GM23248 (cell line): ENCODE measurements around the gene DIABLO. TPM values are rescaled to one million over a fixed set of nuclear protein-coding genes. Genes with fewer than 3 reads are reported as not detected.

Experiments
- DNase-seq: peaks from one replicate; pipeline ENCODE4 v3.0.0-alpha.2; 2015
- H2AFZ ChIP-seq: fragments of 200-600 bp; sonication (generic); 2 replicates; pipeline ENCODE4 v1.6.1; 2016; ENCODE audit warnings: antibody characterized with exemption
- H3F3A ChIP-seq: fragments of 200-600 bp; sonication (generic); 2 replicates; pipeline ENCODE4 v1.6.1; 2016; ENCODE audit warnings: mild to moderate bottlenecking, antibody characterized with exemption, mixed run types; ENCODE audit not compliant: insufficient read depth
- H3K27ac ChIP-seq: fragments of 200-600 bp; sonication (generic); 2 replicates; pipeline ENCODE4 v1.5.1; 2016; ENCODE audit warnings: mild to moderate bottlenecking
- H3K27me3 ChIP-seq: fragments of 200-600 bp; sonication (generic); replicated peaks from 2 replicates; pipeline ENCODE4 v1.6.1; 2016; ENCODE audit warnings: mild to moderate bottlenecking; ENCODE audit not compliant: insufficient read depth
- H3K36me3 ChIP-seq: fragments of 200-600 bp; sonication (generic); 2 replicates; pipeline ENCODE4 v1.6.1; 2016; ENCODE audit warnings: low read depth, mild to moderate bottlenecking
- H3K4me1 ChIP-seq: fragments of 200-600 bp; sonication (generic); 2 replicates; pipeline ENCODE4 v1.6.1; 2016; ENCODE audit warnings: mild to moderate bottlenecking; ENCODE audit not compliant: insufficient read depth
- H3K4me2 ChIP-seq: fragments of 200-600 bp; sonication (generic); one replicate; pipeline ENCODE4 v1.6.1; 2016; ENCODE audit warnings: mild to moderate bottlenecking; ENCODE audit not compliant: unreplicated experiment
- H3K4me3 ChIP-seq: fragments of 200-600 bp; sonication (generic); 2 replicates; pipeline ENCODE4 v1.5.1; 2016; ENCODE audit warnings: mild to moderate bottlenecking
- H3K79me2 ChIP-seq: fragments of 200-600 bp; sonication (generic); 2 replicates; pipeline ENCODE4 v1.6.1; 2016; ENCODE audit warnings: mild to moderate bottlenecking; ENCODE audit not compliant: insufficient read depth
- H3K9ac ChIP-seq: fragments of 200-600 bp; sonication (generic); 2 replicates; pipeline ENCODE4 v1.6.1; 2016; ENCODE audit warnings: mild to moderate bottlenecking
- H3K9me2 ChIP-seq: fragments of 200-600 bp; sonication (generic); 2 replicates; pipeline ENCODE4 v1.6.1; 2016; ENCODE audit warnings: mixed run types, mild to moderate bottlenecking, moderate library complexity; ENCODE audit not compliant: insufficient read depth
- H3K9me3 ChIP-seq: fragments of 200-600 bp; sonication (generic); one replicate; pipeline ENCODE4 v1.6.1; 2017; ENCODE audit warnings: low read depth
- H4K20me1 ChIP-seq: fragments of 200-600 bp; sonication (generic); 2 replicates; pipeline ENCODE4 v1.6.0; 2016; ENCODE audit not compliant: insufficient read depth
- EZH2 ChIP-seq: fragments of 200-600 bp; sonication (generic); IDR thresholded peaks from 2 replicates; pipeline ENCODE4 v1.6.1; 2018; ENCODE audit warnings: antibody characterized with exemption, mild to moderate bottlenecking; ENCODE audit not compliant: insufficient read depth, poor library complexity, severe bottlenecking
- EZH2phosphoT487 ChIP-seq: fragments of 200-600 bp; sonication (generic); IDR thresholded peaks from 2 replicates; pipeline ENCODE4 v1.6.1; 2018; ENCODE audit warnings: antibody characterized with exemption, moderate library complexity, mild to moderate bottlenecking, low read depth; ENCODE audit not compliant: insufficient read depth
- WGBS, 2 experiments: methylation state at CpG; one replicate each; pipeline ENCODE4 v1.1.6; 2015 to 2017; ENCODE audit warnings: low lambda C conversion rate in 2 of 2, low coverage in 1 of 2; ENCODE audit errors: missing lambda C conversion rate in 2 of 2; 5-methylcytosine and 5-hydroxymethylcytosine counted together
- in situ Hi-C: fragments of 300-500 bp; cut with MboI; formaldehyde crosslinking; loops from 2 replicates; pipeline ENCODE4 v1.15.0; 2020
- polyA plus RNA-seq: library from polyadenylated mRNA; unstranded; fragments of >200 nt; fragmentation: Nextera tagmentation; extraction: Ambion mirVana; gene quantifications from 2 replicates; pipeline ENCODE4 v1.2.1, GENCODE V29; 2016
- total RNA-seq: library from RNA; depleted of rRNA; stranded (reverse); fragments of >200 nt; shearing (Covaris generic); gene quantifications from 2 replicates; pipeline ENCODE4 v1.2.3, GENCODE V29; 2014

DIABLO gene
- total and polyA plus RNA-seq, 2 experiments from 2014 or later: 50.6 to 67.6 TPM

DNA sequence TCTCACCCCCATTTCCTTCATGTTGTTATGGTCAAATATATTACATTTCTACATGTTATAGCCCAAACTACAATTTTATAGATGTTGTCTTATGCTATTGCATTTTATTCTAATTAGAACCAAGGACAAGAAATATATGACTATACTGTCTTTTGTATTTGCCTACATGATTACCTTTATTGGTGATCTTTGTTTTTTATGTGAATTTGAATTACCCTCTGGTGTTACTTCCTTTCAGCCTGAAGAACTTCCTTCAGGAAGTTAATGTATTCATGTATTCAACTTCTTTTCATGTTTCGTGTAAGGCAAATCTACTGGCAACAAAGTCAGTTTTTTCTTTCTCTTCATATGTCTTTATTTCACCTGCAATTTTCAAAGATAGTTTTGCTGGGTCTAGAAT is 31.0 kb downstream of the DIABLO start:
- no peaks in the 10 kb centered on the region for H3K9me3 ChIP-seq
- in situ Hi-C loops: no loop called here

DNA sequence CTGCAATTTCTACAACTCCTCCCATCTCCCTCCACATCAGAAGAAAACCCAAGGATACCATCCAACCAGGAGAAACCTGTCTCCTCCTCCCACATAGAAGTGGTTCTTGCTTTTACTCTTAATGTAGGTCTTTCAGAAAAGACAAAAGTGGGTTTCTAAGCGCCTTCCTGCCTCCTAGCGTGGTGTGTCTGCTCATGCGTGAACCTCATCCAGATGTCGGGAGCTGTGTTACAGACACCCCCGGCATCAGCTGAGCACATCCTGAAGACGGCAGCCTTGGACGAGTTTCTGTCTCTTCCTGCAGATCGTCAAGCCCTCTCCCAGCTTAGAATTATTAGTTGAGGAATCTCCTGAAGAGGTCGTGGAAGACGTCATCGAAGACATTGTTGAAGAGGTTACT is 33.4 kb downstream of the DIABLO start:
- 43 to 44% methylated on average over 11 of the region's 11 CpGs for WGBS, 2 experiments
- Histone ChIP-seq H2AFZ (no peak overlapping the region), H4K20me1 (no peaks in the 10 kb centered on the region), H3K4me1 (no peaks in the 10 kb centered on the region), H3K9me3 (no peaks in the 10 kb centered on the region), H3K9me2 (no peaks in the 10 kb centered on the region), H3K27ac (no peak overlapping the region), H3K9ac (no peak overlapping the region), H3K27me3 (no peaks in the 10 kb centered on the region), H3K4me2 (no peak overlapping the region), H3K36me3 (no peaks in the 10 kb centered on the region), H3F3A (peaks cover 1% of the 10 kb centered on the region; the same call in 1 of the 2 replicates), H3K4me3 (no peak overlapping the region), H3K79me2 (no peaks in the 10 kb centered on the region)
- TF ChIP-seq EZH2 (no peak), EZH2phosphoT487 (no peak)
- in situ Hi-C loops: no loop called here
- DNase-seq: no peak

More for the DNA sequence above, 31.0 kb downstream of the DIABLO start:
- Histone ChIP-seq H3K4me1 (peaks cover 8% of the 10 kb centered on the region; the same call in 1 of the 2 replicates), H4K20me1 (no peaks in the 10 kb centered on the region), H3K27me3 (no peaks in the 10 kb centered on the region), H3K36me3 (no peaks in the 10 kb centered on the region), H2AFZ (no peak overlapping the region), H3K79me2 (no peaks in the 10 kb centered on the region), H3K9me2 (no peaks in the 10 kb centered on the region), H3K9ac (no peak overlapping the region), H3F3A (peaks cover 7% of the 10 kb centered on the region), H3K27ac (no peak overlapping the region), H3K4me2 (no peak overlapping the region), H3K4me3 (no peak overlapping the region)
- DNase-seq: no peak
- TF ChIP-seq EZH2 (no peak), EZH2phosphoT487 (no peak)
- 57 to 59% methylated on average over 1 of the region's 1 CpG for WGBS, 2 experiments

DNA sequence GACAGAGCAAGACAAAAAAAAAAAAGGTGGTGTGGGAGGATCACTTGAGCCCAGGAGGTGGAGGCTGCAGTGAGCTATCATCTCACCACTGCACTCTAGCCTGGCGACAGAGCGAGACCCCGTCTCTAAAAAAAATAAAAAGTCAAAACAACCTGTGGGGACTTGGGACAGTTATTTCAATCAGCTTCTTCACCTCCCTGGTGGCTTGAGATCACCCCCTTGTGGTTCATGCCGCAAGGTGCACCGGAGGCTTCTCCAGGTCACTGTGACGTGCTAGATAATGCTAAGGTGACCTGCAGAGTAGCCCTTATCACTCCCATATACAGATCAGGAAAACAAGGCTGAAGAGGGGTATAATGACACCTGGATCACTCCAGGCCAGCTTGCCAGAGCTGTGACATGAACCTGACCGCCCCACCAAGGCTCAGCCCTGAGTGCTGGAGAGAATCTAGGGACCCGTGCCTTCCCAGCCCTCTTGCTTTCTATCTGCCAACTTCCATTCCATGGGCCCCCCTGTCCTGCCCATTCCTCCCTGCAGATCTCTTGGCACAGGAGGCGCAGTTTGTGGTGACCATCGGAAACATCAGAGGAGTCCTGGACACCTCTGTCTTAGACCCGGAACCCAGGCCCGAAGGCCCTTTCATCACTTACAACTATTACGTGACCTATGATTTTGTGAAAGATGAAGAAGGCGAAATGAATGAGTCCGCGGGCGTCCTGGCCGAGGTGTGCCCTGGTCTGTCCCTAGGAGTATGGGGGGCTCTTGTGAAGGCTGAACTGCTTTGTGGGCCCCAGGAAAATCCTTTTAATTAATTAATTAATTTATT is 34.8 kb downstream of the DIABLO start:
- Histone ChIP-seq H3K79me2 (no peaks in the 10 kb centered on the region), H3K4me2 (no peak overlapping the region), H3K27me3 (no peaks in the 10 kb centered on the region), H3K9ac (no peak overlapping the region), H3K4me1 (no peaks in the 10 kb centered on the region), H3K9me2 (no peaks in the 10 kb centered on the region), H3K9me3 (no peaks in the 10 kb centered on the region), H3K36me3 (no peaks in the 10 kb centered on the region), H3F3A (no peaks in the 10 kb centered on the region), H4K20me1 (no peaks in the 10 kb centered on the region), H2AFZ (no peak overlapping the region), H3K27ac (no peak overlapping the region), H3K4me3 (no peak overlapping the region)
- peak; percentile 68 for DNase-seq
- WGBS, 2 experiments: 75 to 76% methylated on average over 18 of the region's 18 CpGs
- TF ChIP-seq EZH2phosphoT487: no peak
- TF ChIP-seq EZH2: no peak
- in situ Hi-C loops: no loop called here

DNA sequence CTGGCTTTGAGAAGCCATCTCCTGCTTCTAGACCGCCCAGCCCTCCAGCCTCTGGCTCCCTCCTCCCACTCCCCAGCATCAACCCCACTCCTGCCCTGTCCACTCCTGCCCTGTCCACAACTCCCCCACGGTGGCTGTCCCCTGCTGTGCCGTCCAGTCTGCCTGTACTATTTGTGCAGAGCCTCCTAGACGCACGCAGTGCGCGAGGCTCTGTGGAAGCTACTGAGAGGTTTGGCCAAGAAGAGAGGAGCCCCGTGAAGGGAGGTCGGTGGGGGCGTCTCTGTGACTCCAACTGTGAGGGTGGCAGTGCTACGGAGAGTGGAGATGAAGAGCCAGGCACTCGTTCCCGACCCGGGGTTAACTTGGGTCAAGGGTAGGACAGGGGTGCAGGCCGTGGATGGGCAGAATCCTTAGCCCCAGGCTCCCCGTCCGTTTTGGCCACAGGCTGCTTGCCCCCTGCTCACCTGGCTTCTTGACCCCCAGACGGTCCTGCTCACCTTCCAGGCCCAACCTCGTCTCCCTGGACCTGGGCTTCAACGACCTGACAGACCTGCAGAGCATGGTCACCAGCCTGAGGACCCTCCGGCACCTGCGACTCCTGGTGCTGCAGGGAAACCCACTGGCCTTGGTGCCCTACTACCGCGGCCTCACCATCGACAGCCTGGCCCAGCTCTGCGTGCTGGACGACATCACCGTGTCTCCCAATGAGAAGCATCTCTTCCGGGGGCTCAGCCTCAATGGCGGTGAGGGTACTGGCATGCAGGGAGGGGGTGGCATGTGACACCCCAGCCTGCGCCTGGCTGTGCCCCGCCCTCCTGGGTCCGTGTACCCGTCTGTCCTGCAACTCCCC is 36.0 kb downstream of the DIABLO start:
- no peaks in the 10 kb centered on the region for H3K9me3 ChIP-seq
- no peak for DNase-seq
- no peaks in the 10 kb centered on the region for H3K9me2 ChIP-seq
- no peak overlapping the region for H3K9ac ChIP-seq
- H3K36me3 ChIP-seq: no peaks in the 10 kb centered on the region
- no peaks in the 10 kb centered on the region for H4K20me1 ChIP-seq
- no peaks in the 10 kb centered on the region for H3K4me1 ChIP-seq
- no peak overlapping the region for H3K4me3 ChIP-seq
- no peak overlapping the region for H3K27ac ChIP-seq
- in situ Hi-C loops: no loop called here
- no peaks in the 10 kb centered on the region for H3K79me2 ChIP-seq
- TF ChIP-seq EZH2phosphoT487 (no peak), EZH2 (no peak)
- no peaks in the 10 kb centered on the region for H3K27me3 ChIP-seq
- H3F3A ChIP-seq: no peaks in the 10 kb centered on the region
- no peak overlapping the region for H3K4me2 ChIP-seq
- 79 to 83% methylated on average over 33 to 34 of the region's 34 CpGs for WGBS, 2 experiments
- no peak overlapping the region for H2AFZ ChIP-seq
